Islet precursor cell (in vitro differentiated cells): ENCODE measurements around the gene DEPDC7.

ENCODE experiments used
- DNase-seq: peaks from one replicate; pipeline ENCODE4 v3.0.0-alpha.2; 2018

The DEPDC7 gene

GRCh38 chr11:33063326-33063881, 47.7 kb downstream of the DEPDC7 start:
- DNase-seq, result no peak

- no peak for DNase-seq
Measured at GRCh38 chr11:33064033-33064825, 48.6 kb downstream of the DEPDC7 start.

- DNase-seq, result no peak
Measured at GRCh38 chr11:33064866-33065265, 49.2 kb downstream of the DEPDC7 start.

GRCh38 chr11:33065445-33066178, 49.9 kb downstream of the DEPDC7 start:
- DNase-seq, result peak; percentile 89

- DNase-seq, result no peak
Measured at GRCh38 chr11:33067294-33067693, 51.6 kb downstream of the DEPDC7 start.

- no peak for DNase-seq
Measured at GRCh38 chr11:33068611-33069340, 53.1 kb downstream of the DEPDC7 start.

- no peak for DNase-seq
Measured at GRCh38 chr11:33072465-33072864, 56.8 kb downstream of the DEPDC7 start.
